Stomach (tissue), 4 donors: ENCODE results near the gene CD33.

Experiments used
- CTCF ChIP-seq, 7 experiments: fragments of 450-650 bp in 4 of 7; fragments of 200-600 bp in 3 of 7; sonication (generic) in 3 of 7; IDR thresholded peaks; one replicate each; pipeline ENCODE4 v1.5.1; 2016 to 2019; ENCODE audit warnings: antibody characterized with exemption in 7 of 7, control low read depth in 2 of 7, mild to moderate bottlenecking in 1 of 7
- EP300 ChIP-seq: sonication (generic); formaldehyde crosslinking; IDR thresholded peaks from one replicate; pipeline ENCODE4 v1.6.1; 2017; ENCODE audit warnings: antibody characterized with exemption
- POLR2A ChIP-seq, 4 donors: fragments of 450-650 bp; IDR thresholded peaks; one replicate each; pipeline ENCODE4 v1.6.1; 2016; ENCODE audit warnings: antibody characterized with exemption in 4 of 4, control low read depth in 2 of 4, mild to moderate bottlenecking in 1 of 4, moderate library complexity in 1 of 4
- POLR2AphosphoS5 ChIP-seq, 3 donors: sonication (generic); formaldehyde crosslinking; IDR thresholded peaks; one replicate each; pipeline ENCODE4 v1.6.1; 2016; ENCODE audit warnings: antibody characterized with exemption in 3 of 3

GRCh38 chr19:51207747-51208146, 17.1 kb upstream of the CD33 start:
- no peak for TF ChIP-seq CTCF (IDR thresholded peaks at IDR 0.05)
- no peak for TF ChIP-seq POLR2AphosphoS5 (IDR thresholded peaks at IDR 0.05)
- TF ChIP-seq POLR2A (IDR thresholded peaks at IDR 0.05) = no peak
- no peak for TF ChIP-seq EP300
